Esophagus squamous epithelium (tissue), 4 donors: ENCODE data around the gene SLC35D2.
"Not testable (repeated sequence)": the region's sequence is repeated elsewhere in the genome, so short reads cannot be mapped to it uniquely, and the experiment has no call there.

Source experiments
- CTCF ChIP-seq, 6 experiments: fragments of 450-650 bp in 4 of 6; fragments of 200-600 bp in 2 of 6; sonication (generic) in 2 of 6; IDR thresholded peaks; one replicate each; pipeline ENCODE4 v1.5.1; 2016 to 2019; ENCODE audit warnings: antibody characterized with exemption in 6 of 6, mild to moderate bottlenecking in 4 of 6, moderate library complexity in 4 of 6
- POLR2A ChIP-seq, 4 donors: fragments of 450-650 bp; IDR thresholded peaks; one replicate each; pipeline ENCODE4 v1.6.1; 2017; ENCODE audit warnings: antibody characterized with exemption in 4 of 4, mild to moderate bottlenecking in 4 of 4, moderate library complexity in 3 of 4

DNA sequence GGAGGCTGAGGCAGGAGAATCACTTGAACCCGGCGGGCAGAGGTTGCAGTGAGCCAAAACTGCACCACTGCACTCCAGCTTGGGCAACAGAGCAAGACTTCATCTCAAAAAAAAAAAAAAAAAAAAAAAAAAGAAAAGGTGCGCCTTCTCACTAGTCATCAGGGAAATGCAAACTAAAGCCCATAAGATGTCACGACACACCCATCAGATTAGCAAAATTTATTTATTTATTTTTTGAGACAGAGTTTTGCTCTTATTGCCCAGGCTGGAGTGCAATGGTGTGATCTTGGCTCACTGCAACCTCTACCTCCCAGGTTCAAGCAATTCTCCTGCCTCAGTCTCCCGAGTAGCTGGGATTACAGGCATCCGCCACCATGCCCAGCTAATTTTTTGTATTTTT, 23.0 kb downstream of the SLC35D2 start:
- TF ChIP-seq CTCF, POLR2A (IDR thresholded peaks at IDR 0.05): not testable (repeated sequence)
